ENCODE results near the gene TMEM163.
A peak's percentile ranks its signal among the peaks of the same experiment; 100 is the strongest.

The TMEM163 gene

DNA sequence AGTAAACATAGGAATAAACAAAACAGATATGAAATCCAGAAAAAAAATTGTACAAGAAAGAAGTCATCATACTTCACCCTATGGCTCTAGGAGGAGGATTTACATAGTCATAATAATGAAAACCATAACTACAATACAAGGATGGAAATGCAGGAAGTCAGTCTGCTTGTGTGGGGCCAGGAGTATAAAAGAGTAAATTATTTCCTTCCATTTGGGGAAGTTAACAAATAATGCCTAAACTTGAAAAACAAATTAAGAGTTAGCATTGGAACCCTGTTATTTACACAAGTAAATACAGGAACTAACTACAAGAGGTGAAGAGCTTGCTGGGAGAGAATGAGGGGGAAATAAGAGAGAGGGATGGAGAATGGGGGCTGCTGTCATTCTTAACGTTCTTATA lies 15.4 kb downstream of the TMEM163 start:
- Histone ChIP-seq H3K79me1 (ENCODE audit: low read length) (no peaks in the 10 kb centered on the region), H3K56ac (ENCODE audit: low read length) (no peak overlapping the region), H3K4me1 (ENCODE audit: control insufficient read depth, low read depth, low read length) (peaks cover 7% of the 10 kb centered on the region), H3K4ac (ENCODE audit: low read depth, low read length) (no peak overlapping the region), H3K4me3 (ENCODE audit: low read length) (no peak overlapping the region), H2BK15ac (replicated peaks; ENCODE audit: low read depth) (no peak overlapping the region), H3K23ac (ENCODE audit: low read length) (no peak overlapping the region), H3K79me2 (ENCODE audit: control insufficient read depth, insufficient read depth, low read length) (no peaks in the 10 kb centered on the region), H2AK5ac (ENCODE audit: low read length) (no peak overlapping the region), H3K18ac (ENCODE audit: low read length) (no peak overlapping the region), H2BK120ac (ENCODE audit: low read depth, low read length) (no peak overlapping the region), H3K27me3 (ENCODE audit: insufficient read depth, low read length, poor library complexity) (no peaks in the 10 kb centered on the region), H2BK5ac (ENCODE audit: low read length) (no peak overlapping the region), H3K27ac (ENCODE audit: low read depth, low read length) (no peak overlapping the region), H3K36me3 (ENCODE audit: control insufficient read depth, insufficient read depth, low read length) (no peaks in the 10 kb centered on the region), H3K9ac (ENCODE audit: low read length) (no peak overlapping the region), H4K5ac (ENCODE audit: low read length) (no peak overlapping the region), H3K4me2 (ENCODE audit: low read length) (no peak overlapping the region), H4K8ac (ENCODE audit: low read depth, low read length) (no peak overlapping the region)
- WGBS (ENCODE audit: extremely low coverage, insufficient coverage, low lambda C conversion rate), result no CpG with 5 or more reads among the region's 1 CpG
- no peak for DNase-seq

DNA sequence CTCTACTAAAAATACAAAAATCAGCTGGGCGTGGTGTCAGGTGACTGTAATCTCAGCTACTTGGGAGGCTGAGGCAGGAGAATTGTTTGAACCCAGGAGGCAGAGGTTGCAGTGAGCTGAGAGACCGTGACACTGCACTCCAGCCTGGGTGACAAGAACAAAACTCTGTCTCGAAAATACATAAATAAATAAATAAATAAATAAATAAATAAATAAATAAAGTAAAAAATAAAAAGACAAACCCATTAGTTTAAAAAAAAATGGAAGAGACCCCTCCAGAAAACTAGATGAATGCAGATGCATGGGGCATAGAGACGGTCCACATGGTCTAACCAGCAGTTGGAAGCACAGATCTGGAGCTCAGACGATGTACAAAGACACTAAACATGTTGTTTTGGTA lies 18.1 kb downstream of the TMEM163 start:
- H3K23ac ChIP-seq (ENCODE audit: low read length), result no peak overlapping the region
- H3K79me1 ChIP-seq (ENCODE audit: low read length), result no peaks in the 10 kb centered on the region
- no peak overlapping the region for H3K4ac ChIP-seq (ENCODE audit: low read depth, low read length)
- no peak overlapping the region for H2BK120ac ChIP-seq (ENCODE audit: low read depth, low read length)
- no peak overlapping the region for H4K5ac ChIP-seq (ENCODE audit: low read length)
- no peaks in the 10 kb centered on the region for H3K79me2 ChIP-seq (ENCODE audit: control insufficient read depth, insufficient read depth, low read length)
- no peak overlapping the region for H3K4me2 ChIP-seq (ENCODE audit: low read length)
- H3K4me1 ChIP-seq (ENCODE audit: control insufficient read depth, low read depth, low read length), result peaks cover 2% of the 10 kb centered on the region
- H4K8ac ChIP-seq (ENCODE audit: low read depth, low read length), result no peak overlapping the region
- no peaks in the 10 kb centered on the region for H3K36me3 ChIP-seq (ENCODE audit: control insufficient read depth, insufficient read depth, low read length)
- no peak overlapping the region for H3K9ac ChIP-seq (ENCODE audit: low read length)
- H3K4me3 ChIP-seq (ENCODE audit: low read length), result no peak overlapping the region
- no peak overlapping the region for H2BK5ac ChIP-seq (ENCODE audit: low read length)
- H3K56ac ChIP-seq (ENCODE audit: low read length), result no peak overlapping the region
- H3K27ac ChIP-seq (ENCODE audit: low read depth, low read length), result no peak overlapping the region
- H3K27me3 ChIP-seq (ENCODE audit: insufficient read depth, low read length, poor library complexity), result no peaks in the 10 kb centered on the region
- H2AK5ac ChIP-seq (ENCODE audit: low read length), result no peak overlapping the region
- H3K18ac ChIP-seq (ENCODE audit: low read length), result no peak overlapping the region
- WGBS (ENCODE audit: extremely low coverage, insufficient coverage, low lambda C conversion rate), result no CpG with 5 or more reads among the region's 5 CpGs
- DNase-seq, result no peak
- no peak overlapping the region for H2BK15ac ChIP-seq (replicated peaks; ENCODE audit: low read depth)

DNA sequence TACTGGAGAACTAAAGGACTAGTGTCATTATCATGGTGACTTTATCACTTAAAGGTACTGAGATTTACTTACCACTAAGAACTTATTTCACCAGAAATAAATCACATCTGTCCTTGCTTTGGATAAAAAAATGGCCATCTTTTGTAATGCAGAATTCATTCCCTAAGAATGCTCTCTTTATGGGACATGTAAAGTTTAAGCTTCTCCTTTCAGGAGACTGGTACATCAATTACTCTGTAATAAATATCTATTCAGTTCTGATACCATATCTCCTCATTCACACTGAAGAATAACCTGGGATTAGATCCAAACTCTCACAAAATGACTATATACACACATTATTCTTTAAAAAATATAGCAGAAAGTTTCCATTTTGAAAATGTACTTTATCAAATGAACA lies 24.4 kb downstream of the TMEM163 start:
- Histone ChIP-seq H3K27ac (ENCODE audit: low read depth, low read length) (no peak overlapping the region), H3K23ac (ENCODE audit: low read length) (no peak overlapping the region), H3K4me2 (ENCODE audit: low read length) (no peak overlapping the region), H3K56ac (ENCODE audit: low read length) (no peak overlapping the region), H3K18ac (ENCODE audit: low read length) (no peak overlapping the region), H4K5ac (ENCODE audit: low read length) (no peak overlapping the region), H2BK5ac (ENCODE audit: low read length) (no peak overlapping the region), H3K27me3 (ENCODE audit: insufficient read depth, low read length, poor library complexity) (no peaks in the 10 kb centered on the region), H2BK120ac (ENCODE audit: low read depth, low read length) (no peak overlapping the region), H3K9ac (ENCODE audit: low read length) (no peak overlapping the region), H3K79me1 (ENCODE audit: low read length) (no peaks in the 10 kb centered on the region), H3K36me3 (ENCODE audit: control insufficient read depth, insufficient read depth, low read length) (no peaks in the 10 kb centered on the region), H2AK5ac (ENCODE audit: low read length) (no peak overlapping the region), H3K4ac (ENCODE audit: low read depth, low read length) (no peak overlapping the region), H3K79me2 (ENCODE audit: control insufficient read depth, insufficient read depth, low read length) (no peaks in the 10 kb centered on the region), H4K8ac (ENCODE audit: low read depth, low read length) (no peak overlapping the region), H3K4me3 (ENCODE audit: low read length) (no peak overlapping the region), H2BK15ac (replicated peaks; ENCODE audit: low read depth) (no peak overlapping the region), H3K4me1 (ENCODE audit: control insufficient read depth, low read depth, low read length) (no peaks in the 10 kb centered on the region)
- DNase-seq, result no peak

DNA sequence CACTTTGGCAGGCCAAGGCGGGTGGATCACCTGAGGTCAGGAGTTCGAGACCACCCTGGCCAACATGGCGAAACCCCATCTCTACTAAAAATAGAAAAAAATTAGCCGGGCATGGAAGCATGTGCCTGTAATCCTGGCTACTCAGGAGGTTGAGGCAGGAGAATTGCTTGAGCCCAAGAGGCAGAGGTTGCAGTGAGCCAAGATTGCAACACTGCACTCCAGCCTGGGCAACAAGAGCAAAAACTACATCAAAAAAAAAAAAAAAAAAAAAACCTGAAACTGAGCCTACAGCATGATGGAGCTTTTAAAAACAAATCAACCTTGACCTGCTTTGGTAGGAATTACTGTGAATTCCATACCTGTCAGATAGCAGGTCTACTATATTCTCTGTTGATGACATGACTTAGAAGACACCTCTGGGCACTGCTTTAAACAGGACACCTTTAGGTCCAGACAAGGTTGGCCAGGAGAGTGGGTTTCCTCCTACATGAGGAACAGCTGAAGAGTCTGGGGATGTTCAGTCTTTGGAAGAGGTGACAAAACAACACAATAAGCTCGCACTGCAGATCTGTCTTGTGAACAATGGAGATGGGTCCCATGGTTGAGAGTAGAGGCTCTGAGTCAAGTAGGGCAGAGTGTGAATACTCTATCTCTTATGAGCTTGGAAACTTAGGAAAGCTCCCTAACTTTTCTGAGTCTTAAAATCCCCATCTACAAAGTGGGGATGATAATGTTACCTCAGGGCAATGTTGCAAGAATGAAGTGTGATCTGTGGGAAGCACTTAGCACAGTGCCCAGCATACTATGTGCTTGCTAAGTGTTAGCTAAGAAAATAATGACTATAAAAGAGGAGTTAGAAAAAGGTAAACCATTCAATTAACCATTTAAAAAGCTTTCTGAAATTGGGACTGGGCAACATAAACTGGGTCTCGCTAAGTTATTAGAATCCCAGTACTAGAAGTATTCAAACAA lies 25.2 kb downstream of the TMEM163 start:
- Histone ChIP-seq H3K18ac (ENCODE audit: low read length) (no peak overlapping the region), H4K5ac (ENCODE audit: low read length) (no peak overlapping the region), H3K36me3 (ENCODE audit: control insufficient read depth, insufficient read depth, low read length) (no peaks in the 10 kb centered on the region), H3K27me3 (ENCODE audit: insufficient read depth, low read length, poor library complexity) (no peaks in the 10 kb centered on the region), H3K4me3 (ENCODE audit: low read length) (no peak overlapping the region), H2AK5ac (ENCODE audit: low read length) (no peak overlapping the region), H3K4ac (ENCODE audit: low read depth, low read length) (no peak overlapping the region), H3K4me2 (ENCODE audit: low read length) (no peak overlapping the region), H3K4me1 (ENCODE audit: control insufficient read depth, low read depth, low read length) (no peaks in the 10 kb centered on the region), H2BK5ac (ENCODE audit: low read length) (no peak overlapping the region), H3K27ac (ENCODE audit: low read depth, low read length) (no peak overlapping the region), H3K9ac (ENCODE audit: low read length) (no peak overlapping the region), H2BK120ac (ENCODE audit: low read depth, low read length) (no peak overlapping the region), H3K56ac (ENCODE audit: low read length) (no peak overlapping the region), H4K8ac (ENCODE audit: low read depth, low read length) (no peak overlapping the region), H3K79me2 (ENCODE audit: control insufficient read depth, insufficient read depth, low read length) (no peaks in the 10 kb centered on the region), H3K23ac (ENCODE audit: low read length) (no peak overlapping the region), H2BK15ac (replicated peaks; ENCODE audit: low read depth) (no peak overlapping the region), H3K79me1 (ENCODE audit: low read length) (no peaks in the 10 kb centered on the region)
- no peak for DNase-seq
- no CpG with 5 or more reads among the region's 6 CpGs for WGBS (ENCODE audit: extremely low coverage, insufficient coverage, low lambda C conversion rate)

DNA sequence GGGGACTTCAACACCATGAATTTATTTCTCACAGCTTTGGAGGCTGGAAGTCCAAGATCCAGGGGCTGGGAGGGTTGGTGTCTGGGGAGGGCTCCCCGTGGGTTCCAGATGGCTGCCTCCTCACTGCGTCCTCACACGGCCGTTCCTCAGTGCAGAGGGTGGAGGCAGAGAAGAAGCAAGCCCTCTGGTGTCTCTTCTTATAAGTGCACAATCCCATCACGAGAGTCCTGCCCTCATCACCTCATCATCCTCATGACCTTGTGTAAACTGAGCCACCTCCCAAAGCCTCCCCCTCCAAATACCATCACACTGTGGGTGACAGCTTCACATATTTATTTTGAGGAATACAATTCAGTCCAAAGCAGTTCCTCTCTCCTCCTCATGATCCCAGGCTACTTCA lies 26.3 kb downstream of the TMEM163 start:
- Histone ChIP-seq H3K27me3 (ENCODE audit: insufficient read depth, low read length, poor library complexity) (no peaks in the 10 kb centered on the region), H2BK15ac (replicated peaks; ENCODE audit: low read depth) (no peak overlapping the region), H2BK120ac (ENCODE audit: low read depth, low read length) (no peak overlapping the region), H2BK5ac (ENCODE audit: low read length) (no peak overlapping the region), H3K56ac (ENCODE audit: low read length) (no peak overlapping the region), H4K8ac (ENCODE audit: low read depth, low read length) (no peak overlapping the region), H3K36me3 (ENCODE audit: control insufficient read depth, insufficient read depth, low read length) (no peaks in the 10 kb centered on the region), H4K5ac (ENCODE audit: low read length) (no peak overlapping the region), H3K4ac (ENCODE audit: low read depth, low read length) (no peak overlapping the region), H2AK5ac (ENCODE audit: low read length) (no peak overlapping the region), H3K9ac (ENCODE audit: low read length) (no peak overlapping the region), H3K4me1 (ENCODE audit: control insufficient read depth, low read depth, low read length) (no peaks in the 10 kb centered on the region), H3K79me2 (ENCODE audit: control insufficient read depth, insufficient read depth, low read length) (no peaks in the 10 kb centered on the region), H3K4me3 (ENCODE audit: low read length) (no peak overlapping the region), H3K79me1 (ENCODE audit: low read length) (no peaks in the 10 kb centered on the region), H3K4me2 (ENCODE audit: low read length) (no peak overlapping the region), H3K27ac (ENCODE audit: low read depth, low read length) (no peak overlapping the region), H3K23ac (ENCODE audit: low read length) (no peak overlapping the region), H3K18ac (ENCODE audit: low read length) (no peak overlapping the region)
- WGBS (ENCODE audit: extremely low coverage, insufficient coverage, low lambda C conversion rate), result no CpG with 5 or more reads among the region's 5 CpGs
- peak; percentile 31 for DNase-seq

All from mesendoderm (in vitro differentiated cells).